GM19438 (cell line): ENCODE measurements around the gene TKT.

Experiments used
- ATAC-seq: cut with Tn5 transposase; IDR thresholded peaks from one replicate; pipeline ENCODE4 v1.9.1; 2021; ENCODE audit warnings: low read depth; ENCODE audit not compliant: unreplicated experiment

TKT gene

GRCh38 chr3:53183514-53183913, 72.3 kb downstream of the TKT start:
- ATAC-seq: no peak

- ATAC-seq: no peak
Measured at GRCh38 chr3:53182764-53183355, 73.0 kb downstream of the TKT start.

GRCh38 chr3:53181528-53181927, 74.3 kb downstream of the TKT start:
- no peak for ATAC-seq

GRCh38 chr3:53181024-53181371, 74.8 kb downstream of the TKT start:
- ATAC-seq: peak; percentile 25

GRCh38 chr3:53180305-53181023, 75.4 kb downstream of the TKT start:
- ATAC-seq: peak; percentile 86

GRCh38 chr3:53179580-53179979, 76.2 kb downstream of the TKT start:
- ATAC-seq: no peak

GRCh38 chr3:53178246-53178645, 77.6 kb downstream of the TKT start:
- no peak for ATAC-seq

- no peak for ATAC-seq
Measured at GRCh38 chr3:53175613-53176540, 79.9 kb downstream of the TKT start.
